ENCODE measurements around the gene ANTXR2. TPM values are rescaled to one million over a fixed set of nuclear protein-coding genes. Genes with fewer than 3 reads are reported as not detected.

Gene ANTXR2
- total and polyA plus RNA-seq, 2 donors (not counting 1 experiment from before 2014, with no cell fraction given), result 85.3 to 135 TPM

DNA sequence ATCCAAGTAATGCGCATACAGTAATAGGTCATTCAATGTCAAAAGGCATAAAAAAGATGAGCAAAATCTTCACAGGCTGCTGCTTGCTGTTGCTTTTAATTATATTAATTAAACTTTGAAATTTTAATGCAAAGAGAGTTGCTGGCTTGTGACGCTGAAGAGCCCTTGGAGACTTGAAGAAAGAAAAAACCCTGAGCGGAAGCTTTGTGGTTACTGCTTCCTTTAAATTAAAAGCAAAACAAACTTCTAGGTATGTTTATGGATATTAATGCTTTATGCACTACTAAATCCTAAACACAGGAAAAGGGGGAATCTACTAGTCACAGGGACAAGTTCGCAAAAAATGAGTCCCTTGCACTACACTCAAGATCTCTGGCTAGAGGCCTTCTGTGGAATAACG lies 166.7 kb downstream of the ANTXR2 start:
- no peak for DNase-seq (ENCODE audit: low read depth in 2 of 2)
- no peak for TF ChIP-seq EZH2 (IDR thresholded peaks at IDR 0.05; ENCODE audit: low read length, missing control alignments)
- TF ChIP-seq CTCF (conservative IDR thresholded peaks at IDR 0.05 in 1 of 2, IDR thresholded peaks at IDR 0.05 in 1 of 2; ENCODE audit: low read depth in 1 of 2, low read length in 2 of 2), result no peak
- no peak overlapping the region for H2AFZ ChIP-seq (ENCODE audit: low read length)

DNA sequence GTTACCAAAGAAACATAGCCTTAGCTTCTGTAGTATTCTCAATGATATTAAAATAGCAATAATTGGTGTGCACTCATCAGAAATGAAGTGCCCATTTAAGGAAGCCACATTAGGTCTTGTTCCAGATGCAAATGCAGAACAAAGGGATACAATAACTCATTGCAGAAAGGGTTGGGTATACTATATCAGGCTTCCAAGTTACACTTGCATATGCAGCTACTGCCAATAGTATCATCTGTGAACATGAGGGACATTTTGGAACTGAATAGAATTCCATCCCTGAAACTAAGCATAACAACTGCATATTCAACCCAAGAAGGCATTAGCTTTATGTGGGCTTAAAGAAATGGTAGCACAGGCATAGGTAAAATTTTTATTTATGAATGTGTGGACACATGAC lies 167.8 kb downstream of the ANTXR2 start:
- H3K4me2 ChIP-seq (ENCODE audit: extremely low read depth, insufficient read depth, low read length), result no peak overlapping the region
- H3K9ac ChIP-seq (ENCODE audit: insufficient read depth, low read length), result no peak overlapping the region
- H3K4me3 ChIP-seq (replicated peaks in 1 of 4; ENCODE audit: control extremely low read depth in 1 of 4, insufficient read depth in 1 of 4, low read depth in 3 of 4, low read length in 4 of 4), result no peak overlapping the region
- DNase-seq (ENCODE audit: low read depth in 2 of 2), result no peak
- TF ChIP-seq CTCF (conservative IDR thresholded peaks at IDR 0.05 in 1 of 2, IDR thresholded peaks at IDR 0.05 in 1 of 2; ENCODE audit: low read depth in 1 of 2, low read length in 2 of 2), result no peak
- no peak for TF ChIP-seq EZH2 (IDR thresholded peaks at IDR 0.05; ENCODE audit: low read length, missing control alignments)
- H3K27me3 ChIP-seq (ENCODE audit: control insufficient read depth, insufficient read depth, low read length), result no peaks in the 10 kb centered on the region
- no peaks in the 10 kb centered on the region for H3K4me1 ChIP-seq (ENCODE audit: control insufficient read depth, extremely low read depth, insufficient read depth, low read length)
- no peak overlapping the region for H2AFZ ChIP-seq (ENCODE audit: low read length)
- H3K27ac ChIP-seq (ENCODE audit: insufficient read depth, low read length), result no peak overlapping the region
- H3K79me2 ChIP-seq (ENCODE audit: control insufficient read depth, insufficient read depth, low read length), result no peaks in the 10 kb centered on the region
- H4K20me1 ChIP-seq (ENCODE audit: control insufficient read depth, extremely low read depth, insufficient read depth, low read length), result no peaks in the 10 kb centered on the region
- peaks cover 4% of the 10 kb centered on the region for H3K36me3 ChIP-seq (ENCODE audit: control insufficient read depth, insufficient read depth, low read length)
- H3K9me3 ChIP-seq (ENCODE audit: control insufficient read depth, insufficient read depth, low read depth, low read length), result no peaks in the 10 kb centered on the region

More for the DNA sequence above, 166.7 kb downstream of the ANTXR2 start:
- no peaks in the 10 kb centered on the region for H3K9me3 ChIP-seq (ENCODE audit: control insufficient read depth, insufficient read depth, low read depth, low read length)
- no peak overlapping the region for H3K9ac ChIP-seq (ENCODE audit: insufficient read depth, low read length)
- no peaks in the 10 kb centered on the region for H3K79me2 ChIP-seq (ENCODE audit: control insufficient read depth, insufficient read depth, low read length)
- H3K4me3 ChIP-seq (replicated peaks in 1 of 4; ENCODE audit: control extremely low read depth in 1 of 4, insufficient read depth in 1 of 4, low read depth in 3 of 4, low read length in 4 of 4), result no peak overlapping the region
- no peaks in the 10 kb centered on the region for H3K4me1 ChIP-seq (ENCODE audit: control insufficient read depth, extremely low read depth, insufficient read depth, low read length)
- H3K4me2 ChIP-seq (ENCODE audit: extremely low read depth, insufficient read depth, low read length), result no peak overlapping the region
- H3K27me3 ChIP-seq (ENCODE audit: control insufficient read depth, insufficient read depth, low read length), result no peaks in the 10 kb centered on the region
- H3K27ac ChIP-seq (ENCODE audit: insufficient read depth, low read length), result no peak overlapping the region
- no peaks in the 10 kb centered on the region for H4K20me1 ChIP-seq (ENCODE audit: control insufficient read depth, extremely low read depth, insufficient read depth, low read length)
- H3K36me3 ChIP-seq (ENCODE audit: control insufficient read depth, insufficient read depth, low read length), result peaks cover 4% of the 10 kb centered on the region

- Histone ChIP-seq H4K20me1 (ENCODE audit: control insufficient read depth, extremely low read depth, insufficient read depth, low read length) (no peaks in the 10 kb centered on the region), H3K4me1 (ENCODE audit: control insufficient read depth, extremely low read depth, insufficient read depth, low read length) (no peaks in the 10 kb centered on the region), H3K9me3 (ENCODE audit: control insufficient read depth, insufficient read depth, low read depth, low read length) (no peaks in the 10 kb centered on the region), H3K79me2 (ENCODE audit: control insufficient read depth, insufficient read depth, low read length) (no peaks in the 10 kb centered on the region), H3K27me3 (ENCODE audit: control insufficient read depth, insufficient read depth, low read length) (no peaks in the 10 kb centered on the region), H3K4me2 (ENCODE audit: extremely low read depth, insufficient read depth, low read length) (no peak overlapping the region), H2AFZ (ENCODE audit: low read length) (no peak overlapping the region), H3K27ac (ENCODE audit: insufficient read depth, low read length) (no peak overlapping the region), H3K4me3 (replicated peaks in 1 of 4; ENCODE audit: control extremely low read depth in 1 of 4, insufficient read depth in 1 of 4, low read depth in 3 of 4, low read length in 4 of 4) (no peak overlapping the region), H3K36me3 (ENCODE audit: control insufficient read depth, insufficient read depth, low read length) (peaks cover 4% of the 10 kb centered on the region), H3K9ac (ENCODE audit: insufficient read depth, low read length) (no peak overlapping the region)
- DNase-seq (ENCODE audit: low read depth in 2 of 2), result peak in 1 of 2 donors; percentile 10
- no peak for TF ChIP-seq CTCF (conservative IDR thresholded peaks at IDR 0.05 in 1 of 2, IDR thresholded peaks at IDR 0.05 in 1 of 2; ENCODE audit: low read depth in 1 of 2, low read length in 2 of 2)
- TF ChIP-seq EZH2 (IDR thresholded peaks at IDR 0.05; ENCODE audit: low read length, missing control alignments), result no peak
Observed at GRCh38 chr4:79904331-79904730, 168.7 kb downstream of the ANTXR2 start.

All from fibroblast of lung (primary cell).